ENCODE results near the gene PIGB. TPM values are rescaled to one million over a fixed set of nuclear protein-coding genes. Genes with fewer than 3 reads are reported as not detected.

PIGB gene
- total and polyA plus RNA-seq, 2 of the 8 experiments (the other 6 are each of a cell fraction or from before 2014, with no cell fraction given), result 4.3 to 11.7 TPM

GRCh38 chr15:55401786-55402246 lies 82.8 kb downstream of the PIGB start (continued):
- TF ChIP-seq PHF8 (conservative IDR thresholded peaks at IDR 0.05; ENCODE audit: low read depth, low read length), result no peak
- TF ChIP-seq NRF1 (IDR thresholded peaks at IDR 0.05; ENCODE audit: low read depth, low read length), result no peak
- TF ChIP-seq NANOG (IDR thresholded peaks at IDR 0.05; ENCODE audit: insufficient read depth, low read depth, low read length, poor library complexity, severe bottlenecking), result no peak
- no peak for TF ChIP-seq RBBP5 (IDR thresholded peaks at IDR 0.05; ENCODE audit: borderline replicate concordance, low read depth, low read length)
- TF ChIP-seq SIX5 (IDR thresholded peaks at IDR 0.05; ENCODE audit: low read depth, low read length), result no peak
- TF ChIP-seq TCF12 (IDR thresholded peaks at IDR 0.05; ENCODE audit: low read depth, low read length), result no peak
- no peak for TF ChIP-seq GTF2F1 (IDR thresholded peaks at IDR 0.05; ENCODE audit: borderline replicate concordance, low read depth, low read length)

Measured in H1 (cell line).